ENCODE measurements around the gene NAA40. TPM values are rescaled to one million over a fixed set of nuclear protein-coding genes. Genes with fewer than 3 reads are reported as not detected.

Gene NAA40
- total RNA-seq, 2 experiments from 2014 or later, result 13.7 to 15.9 TPM

DNA sequence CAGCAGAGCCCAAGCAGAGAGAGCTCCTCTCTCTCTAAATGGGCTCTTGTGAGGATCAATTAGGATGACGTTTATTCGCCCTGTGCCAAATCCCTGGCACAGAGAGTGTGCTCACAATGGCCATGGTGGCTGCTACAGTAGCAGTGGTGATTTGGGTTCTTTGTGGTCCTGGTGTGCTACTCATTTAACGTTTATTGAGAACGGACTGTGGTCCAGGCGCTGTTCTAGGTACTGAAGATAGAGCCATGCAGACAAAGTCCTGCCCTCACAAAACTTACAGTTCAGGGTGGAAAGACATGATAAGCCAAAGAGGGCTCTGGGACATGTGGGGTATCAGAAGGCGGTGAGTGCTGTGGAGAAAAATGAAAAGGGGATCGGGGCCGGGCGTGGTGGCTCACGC, 52.8 kb downstream of the NAA40 start:
- ATAC-seq (no peak), DNase-seq (no peak)
- ChIA-PET CTCF (interaction anchor here (0.9 to 2.1 kb wide), 2 partner anchors 9 to 156 kb away, joined by 3 to 13 read pairs; no protein-coding TSS in a partner anchor), POLR2A (interaction anchor here (0.5 kb wide), 1 partner anchor 355 kb away, joined by 3 read pairs; no protein-coding TSS in a partner anchor)
- intact Hi-C loops (cut with DNase I, micrococcal nuclease), result no loop called here
- Mint-ChIP-seq H3K4me3 (no peak overlapping the region), H3K27me3 (no peaks in the 10 kb centered on the region), H3K4me1 (peaks cover 18% of the 10 kb centered on the region), H3K9me3 (ENCODE audit: low read depth) (no peaks in the 10 kb centered on the region), H3K36me3 (ENCODE audit: low read depth) (peaks cover 44% of the 10 kb centered on the region), H3K27ac (no peak overlapping the region)

DNA sequence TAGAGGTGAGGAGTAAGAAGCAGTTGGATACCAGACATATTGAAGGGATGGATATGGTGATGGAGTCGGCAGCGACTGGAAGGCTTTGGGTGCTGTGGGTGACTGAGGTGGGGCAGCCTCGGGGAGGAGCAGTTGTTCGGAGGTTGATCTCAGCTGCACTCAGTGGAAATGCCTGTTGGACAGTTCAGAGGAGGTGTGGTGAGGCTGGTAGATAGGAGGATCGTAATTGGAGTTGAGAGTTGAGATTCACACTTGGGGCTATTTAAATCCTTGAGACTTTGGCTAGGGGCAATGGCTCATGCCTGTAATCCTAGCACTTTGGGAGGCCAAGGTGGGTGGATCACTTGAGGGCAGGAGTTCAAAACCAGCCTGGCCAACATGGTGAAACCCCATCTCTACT, 54.3 kb downstream of the NAA40 start:
- ATAC-seq, result no peak
- POLR2A ChIA-PET, result no interaction called here
- H3K36me3 Mint-ChIP-seq (ENCODE audit: low read depth), result peaks cover 49% of the 10 kb centered on the region
- intact Hi-C loops (cut with DNase I, micrococcal nuclease), result no loop called here
- no peak overlapping the region for H3K27ac Mint-ChIP-seq
- H3K4me1 Mint-ChIP-seq, result peaks cover 9% of the 10 kb centered on the region
- no peak for DNase-seq
- no peaks in the 10 kb centered on the region for H3K9me3 Mint-ChIP-seq (ENCODE audit: low read depth)
- H3K4me3 Mint-ChIP-seq, result no peak overlapping the region
- H3K27me3 Mint-ChIP-seq, result no peaks in the 10 kb centered on the region
- CTCF ChIA-PET, result no interaction called here

DNA sequence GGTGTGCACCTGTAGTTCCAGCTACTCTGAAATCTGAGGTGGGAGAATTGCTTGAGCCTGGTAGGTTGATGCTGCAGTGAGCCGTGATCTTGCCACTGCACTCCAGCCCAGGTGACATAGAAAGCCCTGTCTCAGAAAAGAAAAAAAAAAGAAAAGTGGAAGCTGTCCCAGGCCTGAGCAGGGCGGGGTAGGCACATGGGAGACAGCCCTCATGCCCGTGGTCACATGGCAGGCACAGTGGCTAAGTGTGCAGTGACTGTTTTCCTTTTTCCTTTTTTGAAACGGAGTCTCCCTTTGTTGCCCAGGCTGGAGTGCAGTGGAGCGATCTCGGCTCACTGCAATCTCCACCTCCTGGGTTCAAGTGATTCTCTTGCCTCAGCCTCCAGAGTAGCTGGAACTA, 55.2 kb downstream of the NAA40 start:
- POLR2A ChIA-PET, result interaction anchor here (0.6 to 0.7 kb wide), 2 partner anchors 81 to 382 kb away, joined by 3 to 6 read pairs; no protein-coding TSS in a partner anchor
- intact Hi-C loops (cut with DNase I, micrococcal nuclease), result no loop called here
- ATAC-seq, result no peak
- peaks cover 4% of the 10 kb centered on the region for H3K4me1 Mint-ChIP-seq
- H3K9me3 Mint-ChIP-seq (ENCODE audit: low read depth), result no peaks in the 10 kb centered on the region
- no peak overlapping the region for H3K27ac Mint-ChIP-seq
- no peak for DNase-seq
- no peak overlapping the region for H3K4me3 Mint-ChIP-seq
- no peaks in the 10 kb centered on the region for H3K27me3 Mint-ChIP-seq
- CTCF ChIA-PET, result interaction anchor here (0.7 kb wide), 1 partner anchor 10 kb away, joined by 3 read pairs; no protein-coding TSS in a partner anchor
- H3K36me3 Mint-ChIP-seq (ENCODE audit: low read depth), result peaks cover 44% of the 10 kb centered on the region

DNA sequence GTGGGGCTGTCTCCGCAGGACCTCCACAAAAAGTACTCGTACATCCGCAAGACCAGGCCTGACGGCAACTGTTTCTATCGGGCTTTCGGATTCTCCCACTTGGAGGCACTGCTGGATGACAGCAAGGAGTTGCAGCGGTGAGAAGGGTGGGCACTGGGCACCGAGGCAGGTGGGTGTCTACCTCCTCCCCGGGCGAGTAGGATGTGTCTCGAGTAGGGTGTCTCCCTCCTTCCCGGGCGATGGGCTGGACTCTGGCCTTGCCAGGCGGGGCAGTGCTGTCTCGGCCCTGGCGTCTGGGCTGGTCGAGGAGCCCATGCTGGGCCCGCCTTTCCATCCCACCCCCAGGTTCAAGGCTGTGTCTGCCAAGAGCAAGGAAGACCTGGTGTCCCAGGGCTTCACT, 57.7 kb downstream of the NAA40 start:
- CTCF ChIA-PET, result no interaction called here
- no peak for DNase-seq
- H3K27ac Mint-ChIP-seq, result no peak overlapping the region
- no peak for ATAC-seq
- H3K4me3 Mint-ChIP-seq, result no peak overlapping the region
- peaks cover 7% of the 10 kb centered on the region for H3K4me1 Mint-ChIP-seq
- POLR2A ChIA-PET, result no interaction called here
- H3K9me3 Mint-ChIP-seq (ENCODE audit: low read depth), result no peaks in the 10 kb centered on the region
- H3K27me3 Mint-ChIP-seq, result peaks cover 2% of the 10 kb centered on the region
- peaks cover 30% of the 10 kb centered on the region for H3K36me3 Mint-ChIP-seq (ENCODE audit: low read depth)
- intact Hi-C loops (cut with DNase I, micrococcal nuclease), result no loop called here

DNA sequence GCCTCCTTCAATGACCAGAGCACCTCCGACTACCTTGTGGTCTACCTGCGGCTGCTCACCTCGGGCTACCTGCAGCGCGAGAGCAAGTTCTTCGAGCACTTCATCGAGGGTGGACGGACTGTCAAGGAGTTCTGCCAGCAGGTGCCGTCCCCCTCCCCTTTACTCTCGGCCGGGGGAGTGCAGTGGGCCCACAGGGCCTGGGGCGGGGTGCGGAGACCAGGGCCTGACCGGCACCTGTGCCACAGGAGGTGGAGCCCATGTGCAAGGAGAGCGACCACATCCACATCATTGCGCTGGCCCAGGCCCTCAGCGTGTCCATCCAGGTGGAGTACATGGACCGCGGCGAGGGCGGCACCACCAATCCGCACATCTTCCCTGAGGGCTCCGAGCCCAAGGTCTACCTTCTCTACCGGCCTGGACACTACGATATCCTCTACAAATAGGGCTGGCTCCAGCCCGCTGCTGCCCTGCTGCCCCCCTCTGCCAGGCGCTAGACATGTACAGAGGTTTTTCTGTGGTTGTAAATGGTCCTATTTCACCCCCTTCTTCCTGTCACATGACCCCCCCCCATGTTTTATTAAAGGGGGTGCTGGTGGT, 58.4 kb downstream of the NAA40 start:
- no peak for ATAC-seq
- H3K36me3 Mint-ChIP-seq (ENCODE audit: low read depth), result peaks cover 27% of the 10 kb centered on the region
- H3K4me1 Mint-ChIP-seq, result peaks cover 4% of the 10 kb centered on the region
- DNase-seq, result no peak
- intact Hi-C loops (cut with DNase I, micrococcal nuclease), result loop anchor here in 1 of 2 experiments (1.0 kb wide), 1 partner anchor 11 kb away; the partner anchor contains the start of gene OTUB1
- CTCF ChIA-PET, result interaction anchor here (0.6 kb wide), 1 partner anchor 39 kb away, joined by 3 read pairs; no protein-coding TSS in a partner anchor
- peaks cover 2% of the 10 kb centered on the region for H3K27me3 Mint-ChIP-seq
- H3K9me3 Mint-ChIP-seq (ENCODE audit: low read depth), result no peaks in the 10 kb centered on the region
- POLR2A ChIA-PET, result no interaction called here
- H3K4me3 Mint-ChIP-seq, result no peak overlapping the region
- H3K27ac Mint-ChIP-seq, result no peak overlapping the region

DNA sequence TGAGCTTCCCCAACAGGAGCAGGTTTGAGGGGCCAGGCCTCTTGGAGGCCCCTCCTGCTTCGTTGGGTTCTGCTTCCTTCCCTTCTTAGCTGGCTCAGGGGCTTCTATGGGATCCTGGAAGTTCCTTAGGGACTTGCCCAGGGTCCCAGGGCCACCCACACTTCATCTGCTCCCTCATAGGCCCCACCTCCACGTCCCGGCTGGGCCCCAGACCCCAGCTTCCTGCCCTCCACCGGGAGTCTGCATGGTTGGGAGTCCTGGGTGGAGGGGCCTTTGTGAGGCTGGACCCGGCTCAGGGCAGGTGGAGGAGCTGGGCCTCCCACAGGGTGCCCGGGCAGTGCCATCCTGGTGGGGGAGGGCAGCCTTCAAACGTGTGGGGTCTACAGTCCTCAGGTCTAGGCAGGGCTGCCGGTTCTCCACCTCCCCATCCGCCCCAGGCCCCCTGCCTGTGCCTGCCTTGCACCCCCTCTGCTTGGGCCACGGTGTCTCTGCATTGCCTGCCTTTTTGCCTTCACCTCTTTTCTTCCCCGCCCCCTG, 59.1 kb downstream of the NAA40 start:
- Mint-ChIP-seq H3K36me3 (ENCODE audit: low read depth) (peaks cover 27% of the 10 kb centered on the region), H3K4me3 (no peak overlapping the region), H3K27me3 (peaks cover 2% of the 10 kb centered on the region), H3K9me3 (ENCODE audit: low read depth) (no peaks in the 10 kb centered on the region), H3K27ac (no peak overlapping the region), H3K4me1 (peaks cover 4% of the 10 kb centered on the region)
- POLR2A ChIA-PET, result no interaction called here
- no peak for DNase-seq
- ATAC-seq, result no peak
- CTCF ChIA-PET, result interaction anchor here (0.6 kb wide), 1 partner anchor 40 kb away, joined by 3 read pairs; no protein-coding TSS in a partner anchor
- intact Hi-C loops (cut with DNase I, micrococcal nuclease), result loop anchor here in 1 of 2 experiments (1.0 kb wide), 1 partner anchor 12 kb away; the partner anchor contains the start of gene OTUB1

DNA sequence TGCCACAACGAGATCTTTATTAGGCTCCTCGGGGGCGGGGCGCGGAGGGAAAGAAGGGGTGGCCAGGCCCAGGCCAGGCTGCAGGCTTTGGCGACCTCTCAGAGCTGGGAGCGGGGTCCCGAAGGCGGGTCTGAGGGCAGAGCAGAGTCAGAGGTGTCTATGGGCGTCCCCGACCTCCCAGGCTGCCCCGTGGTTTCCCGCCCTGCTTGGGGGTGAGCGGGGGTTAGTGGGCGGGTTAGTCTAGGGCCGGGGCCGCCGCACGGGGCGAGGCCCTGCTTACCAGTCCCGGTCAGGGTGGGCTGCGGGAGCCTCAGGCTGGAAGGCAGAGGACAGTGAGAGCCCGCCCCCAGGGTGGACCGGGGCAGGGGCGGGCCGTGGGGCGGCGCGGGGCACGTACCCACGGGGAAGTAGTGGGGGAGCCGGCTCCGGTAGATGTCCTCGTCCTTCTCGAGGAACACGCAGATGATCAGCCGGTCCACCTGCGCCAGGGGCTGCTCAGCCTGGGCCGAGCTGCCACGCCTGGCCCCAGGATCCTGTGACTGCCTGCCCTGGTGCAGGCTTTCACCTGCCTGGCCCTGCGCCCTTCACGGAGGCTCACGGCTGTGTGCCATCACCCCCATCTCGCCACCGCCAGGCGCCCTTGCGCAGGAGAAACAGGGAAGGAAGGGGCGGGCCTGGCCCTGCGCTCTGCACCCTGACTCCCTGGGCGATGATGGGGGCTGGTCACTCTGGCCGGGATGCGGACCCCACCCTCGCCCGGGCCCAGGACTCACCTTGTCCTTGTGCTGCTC, 60.0 kb downstream of the NAA40 start:
- ChIA-PET POLR2A (no interaction called here), CTCF (interaction anchor here (0.6 to 3.0 kb wide), 4 partner anchors 8 to 262 kb away, joined by 3 to 80 read pairs (median 8); no protein-coding TSS in a partner anchor)
- intact Hi-C loops (cut with DNase I, micrococcal nuclease), result no loop called here

DNA sequence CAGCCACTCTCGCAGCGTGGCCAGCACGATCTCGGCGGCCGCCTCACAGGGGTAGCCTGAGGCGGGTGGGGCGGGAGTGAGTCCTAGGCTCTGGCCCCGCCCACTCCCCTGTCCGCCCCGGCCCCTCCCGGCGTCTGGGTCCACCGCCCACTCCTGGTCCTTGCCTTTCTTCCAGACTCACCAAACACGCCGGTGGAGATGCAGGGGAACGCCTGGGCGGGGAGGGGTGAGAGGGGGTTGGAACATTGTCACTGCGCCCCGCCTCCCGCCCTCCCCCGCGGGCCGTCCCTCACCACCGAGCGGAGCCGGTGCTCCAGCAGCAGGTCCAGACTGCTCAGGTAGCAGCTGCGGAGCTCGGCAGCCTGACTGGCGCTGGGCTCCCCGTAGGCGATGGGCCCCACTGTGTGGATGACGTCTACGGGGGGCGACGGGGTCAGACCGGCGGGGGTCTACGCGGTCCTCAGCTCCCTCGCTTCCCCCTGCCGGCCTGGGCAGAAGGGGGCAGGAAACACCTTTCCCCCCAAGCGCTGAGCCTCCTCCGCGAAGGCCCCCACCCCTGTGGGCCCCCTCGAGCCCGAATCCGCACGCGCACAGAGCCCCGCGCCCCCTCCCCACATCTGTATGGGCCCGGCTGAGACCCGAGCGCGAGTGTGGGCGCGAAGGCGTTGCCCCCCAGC, 60.7 kb downstream of the NAA40 start:
- peaks cover 2% of the 10 kb centered on the region for H3K27me3 Mint-ChIP-seq
- ATAC-seq (peak; percentile 59), DNase-seq (peak; percentile 81)
- intact Hi-C loops (cut with DNase I, micrococcal nuclease), result loop anchor here (1.0 to 2.0 kb wide), 5 partner anchors 25 to 301 kb away; partner anchors contain the start of genes CATSPERZ (in 1 of the 2) and COX8A (in 1 of the 2)
- no peak overlapping the region for H3K4me3 Mint-ChIP-seq
- no peak overlapping the region for H3K27ac Mint-ChIP-seq
- peaks cover 17% of the 10 kb centered on the region for H3K36me3 Mint-ChIP-seq (ENCODE audit: low read depth)
- peaks cover 3% of the 10 kb centered on the region for H3K4me1 Mint-ChIP-seq
- ChIA-PET CTCF (interaction anchor here (0.6 to 3.0 kb wide), 9 partner anchors 9 to 208 kb away, joined by 3 to 80 read pairs (median 4); no protein-coding TSS in a partner anchor), POLR2A (no interaction called here)
- H3K9me3 Mint-ChIP-seq (ENCODE audit: low read depth), result no peaks in the 10 kb centered on the region

More for the DNA sequence above, 60.0 kb downstream of the NAA40 start:
- Mint-ChIP-seq H3K27ac (no peak overlapping the region), H3K36me3 (ENCODE audit: low read depth) (peaks cover 22% of the 10 kb centered on the region), H3K27me3 (peaks cover 2% of the 10 kb centered on the region), H3K4me3 (no peak overlapping the region), H3K9me3 (ENCODE audit: low read depth) (no peaks in the 10 kb centered on the region), H3K4me1 (peaks cover 3% of the 10 kb centered on the region)
- DNase-seq (peak; percentile 53), ATAC-seq (peak; percentile 25)

DNA sequence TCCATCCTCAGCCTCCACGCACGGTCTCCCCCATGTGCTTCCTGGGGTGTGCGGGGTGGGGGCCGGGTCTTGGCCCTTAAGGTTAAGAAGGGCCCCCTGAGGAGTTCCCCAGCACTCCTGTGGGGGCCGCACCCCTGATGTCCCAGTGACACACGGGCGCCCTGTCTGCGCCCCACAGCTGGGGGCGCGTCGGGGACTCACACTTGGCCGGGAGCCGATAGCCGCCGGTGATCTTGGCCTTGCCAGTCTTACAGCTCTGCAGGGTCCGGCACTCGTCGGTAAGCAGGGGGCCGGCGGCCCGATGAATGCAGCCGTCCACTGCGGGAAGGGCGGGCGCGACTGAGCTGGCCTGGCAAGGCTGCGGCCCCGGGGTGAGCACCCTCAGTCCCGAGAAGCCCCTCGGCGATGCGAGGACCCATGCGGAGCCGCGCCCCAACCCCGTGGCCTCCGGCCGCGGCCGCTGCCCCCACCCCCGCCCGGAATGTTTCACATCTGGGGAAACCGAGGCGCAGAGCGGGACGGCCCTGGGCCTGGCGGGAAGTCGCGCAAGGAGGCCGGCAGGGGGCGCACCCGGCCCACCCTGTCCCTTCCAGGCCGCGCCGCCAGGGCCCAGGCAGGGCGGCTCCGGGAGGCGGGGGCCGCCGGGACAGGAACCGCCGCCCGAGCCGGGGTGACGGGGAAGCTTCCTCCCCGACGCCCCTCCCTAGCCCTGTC, 61.4 kb downstream of the NAA40 start:
- peaks cover 13% of the 10 kb centered on the region for H3K36me3 Mint-ChIP-seq (ENCODE audit: low read depth)
- H3K4me3 Mint-ChIP-seq, result no peak overlapping the region
- POLR2A ChIA-PET, result no interaction called here
- ATAC-seq (peak; percentile 81), DNase-seq (peak; percentile 86)
- peaks cover 3% of the 10 kb centered on the region for H3K4me1 Mint-ChIP-seq
- no peaks in the 10 kb centered on the region for H3K9me3 Mint-ChIP-seq (ENCODE audit: low read depth)
- no peak overlapping the region for H3K27ac Mint-ChIP-seq
- CTCF ChIA-PET, result interaction anchor here (0.6 to 3.0 kb wide), 12 partner anchors 10 to 387 kb away, joined by 3 to 80 read pairs (median 4); no protein-coding TSS in a partner anchor
- intact Hi-C loops (cut with DNase I, micrococcal nuclease), result loop anchor here (1.0 to 2.0 kb wide), 5 partner anchors 26 to 300 kb away; partner anchors contain the start of genes CATSPERZ (in 1 of the 2) and COX8A (in 1 of the 2)
- peaks cover 2% of the 10 kb centered on the region for H3K27me3 Mint-ChIP-seq

DNA sequence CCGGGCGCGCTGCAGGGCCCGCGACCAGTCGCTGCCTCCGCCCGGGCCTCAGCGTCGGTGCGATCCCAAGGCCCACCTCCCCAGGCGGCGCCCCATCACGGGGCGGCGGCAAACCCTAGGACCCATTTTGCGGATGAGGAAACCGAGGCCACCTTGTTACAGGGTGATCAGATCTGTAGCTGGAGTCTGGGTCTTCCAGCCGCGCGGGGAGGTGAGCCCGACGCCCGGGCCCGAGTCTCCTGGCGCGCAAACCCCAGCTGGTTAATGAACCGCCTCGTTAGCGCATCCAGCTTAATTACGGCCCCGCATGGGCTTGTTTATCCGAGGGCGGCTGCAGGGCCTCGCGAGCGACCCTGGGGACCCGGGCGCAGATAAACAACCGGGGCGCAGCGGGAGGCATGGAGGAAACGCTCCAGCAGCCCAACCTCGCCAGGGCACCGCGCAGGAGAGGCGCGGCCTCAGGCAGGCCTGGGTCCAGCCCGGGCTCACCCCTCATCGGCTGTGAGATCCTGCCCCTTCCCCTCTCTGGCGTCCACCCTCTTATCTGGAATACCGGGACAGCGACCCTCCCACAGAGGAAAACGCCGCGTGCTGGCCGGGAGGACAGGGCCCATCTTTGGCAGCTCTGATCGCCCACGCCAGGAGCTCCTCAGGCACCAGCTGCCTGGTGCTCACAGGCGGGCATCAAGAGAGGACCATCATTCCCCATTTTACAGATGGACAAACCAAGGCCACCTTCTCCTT, 62.1 kb downstream of the NAA40 start:
- Mint-ChIP-seq H3K4me1 (peaks cover 3% of the 10 kb centered on the region), H3K27me3 (peaks cover 2% of the 10 kb centered on the region), H3K9me3 (ENCODE audit: low read depth) (no peaks in the 10 kb centered on the region), H3K4me3 (peak overlapping the region; percentile 15), H3K36me3 (ENCODE audit: low read depth) (peaks cover 8% of the 10 kb centered on the region), H3K27ac (no peak overlapping the region)
- CTCF ChIA-PET, result interaction anchor here (0.7 to 3.0 kb wide), 19 partner anchors 8 to 596 kb away, joined by 3 to 80 read pairs (median 4); no protein-coding TSS in a partner anchor
- POLR2A ChIA-PET, result no interaction called here
- intact Hi-C loops (cut with DNase I, micrococcal nuclease), result loop anchor here (1.0 to 2.0 kb wide), 5 partner anchors 27 to 299 kb away; partner anchors contain the start of genes CATSPERZ (in 1 of the 2) and COX8A (in 1 of the 2)
- DNase-seq, result no peak
- no peak for ATAC-seq
